ENCODE results near the gene AP2S1.
"Not testable (repeated sequence)": the region's sequence is repeated elsewhere in the genome, so short reads cannot be mapped to it uniquely, and the experiment has no call there.

Gene AP2S1

DNA sequence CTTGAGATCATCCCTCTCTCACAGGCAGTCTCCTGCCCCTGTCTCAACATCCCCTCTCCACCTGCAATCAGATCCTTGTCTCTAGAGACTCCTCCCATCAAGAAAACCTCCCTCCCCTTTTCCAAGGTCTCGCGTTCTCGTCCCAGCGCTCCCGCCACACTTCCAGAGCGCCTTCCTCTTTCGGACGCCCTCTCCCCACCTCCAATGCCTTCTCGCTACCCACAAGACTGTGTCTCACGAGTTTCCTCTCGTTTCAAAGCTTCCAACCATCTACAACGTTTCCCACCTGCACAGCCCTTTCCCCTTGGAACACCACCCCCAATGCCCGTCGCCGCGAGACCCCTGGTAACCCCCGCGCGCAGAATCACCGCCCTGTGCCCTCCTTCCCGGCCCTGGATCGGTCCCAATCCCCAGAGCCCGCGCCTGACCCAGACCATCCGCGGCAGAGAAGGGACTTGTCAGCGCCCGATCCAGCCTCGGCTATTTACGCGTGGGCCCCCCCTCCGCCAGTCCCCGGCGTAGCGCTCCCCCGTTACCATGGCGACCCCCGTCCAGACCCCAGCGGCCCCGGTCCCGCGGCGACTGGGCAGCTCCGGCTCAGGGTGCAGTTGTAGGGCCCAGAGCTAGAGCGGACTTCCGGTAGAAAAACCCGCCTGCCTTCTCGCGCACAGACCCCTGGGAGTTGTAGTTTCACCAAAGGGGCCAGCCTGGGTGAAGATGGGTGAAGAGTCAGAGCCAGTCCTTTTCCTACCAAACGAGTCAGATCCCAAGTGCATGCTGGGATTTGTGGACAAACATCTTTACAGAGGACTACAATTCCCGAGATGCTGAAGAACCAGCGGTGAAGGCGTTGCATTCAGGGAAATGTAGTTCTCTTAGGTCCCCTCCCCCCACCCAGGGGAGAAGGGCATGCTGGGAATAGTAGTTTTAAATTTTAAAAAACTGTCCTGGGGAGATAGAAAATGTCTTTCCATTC lies at the start of gene AP2S1:
Gene AP2S1, minus strand, starts transcription at position 619 of the 976 bp plus-strand sequence. Its CDS starts 80 bp downstream, at position 539.
- DNase-seq: peak; percentile 98

DNA sequence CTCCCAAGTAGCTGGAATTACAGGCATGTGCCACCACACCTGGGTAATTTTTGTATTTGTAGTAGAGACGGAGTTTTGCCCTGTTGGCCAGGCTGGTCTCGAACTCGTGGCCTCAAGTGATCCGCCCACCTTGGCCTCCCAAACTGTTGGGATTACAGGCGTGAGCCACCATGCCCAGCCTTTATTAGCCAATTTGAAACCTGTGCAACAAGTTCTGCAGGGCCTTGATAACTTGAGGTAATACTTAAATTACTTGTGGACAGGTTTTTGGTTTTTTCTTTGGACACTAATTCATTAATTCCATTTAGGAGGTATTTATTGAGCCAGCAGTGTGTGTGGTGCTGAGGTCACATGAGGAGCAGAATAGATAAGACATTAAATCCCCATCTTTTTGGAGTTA lies 49.7 kb upstream of the AP2S1 start:
- no peak for DNase-seq

DNA sequence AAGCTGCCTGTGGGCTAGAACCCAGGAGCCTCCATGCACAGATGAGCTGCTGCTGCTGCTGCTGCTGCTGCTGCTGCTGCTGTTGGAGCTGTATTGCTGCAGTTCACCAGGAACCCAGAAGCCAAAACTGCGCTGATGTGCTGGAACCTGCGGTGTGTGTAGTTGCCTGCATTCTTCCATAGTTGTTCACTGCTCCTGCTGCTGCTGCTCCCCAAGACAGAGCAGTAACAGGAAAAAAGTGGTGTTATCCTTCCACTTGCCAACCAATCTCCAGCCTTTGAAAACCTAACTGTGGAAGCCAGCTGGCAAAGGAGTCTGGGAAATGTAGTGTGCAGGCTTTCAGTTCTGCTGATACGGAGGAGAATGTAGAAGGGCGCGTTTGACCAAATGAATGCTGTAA lies 48.1 kb upstream of the AP2S1 start:
- DNase-seq: no peak

DNA sequence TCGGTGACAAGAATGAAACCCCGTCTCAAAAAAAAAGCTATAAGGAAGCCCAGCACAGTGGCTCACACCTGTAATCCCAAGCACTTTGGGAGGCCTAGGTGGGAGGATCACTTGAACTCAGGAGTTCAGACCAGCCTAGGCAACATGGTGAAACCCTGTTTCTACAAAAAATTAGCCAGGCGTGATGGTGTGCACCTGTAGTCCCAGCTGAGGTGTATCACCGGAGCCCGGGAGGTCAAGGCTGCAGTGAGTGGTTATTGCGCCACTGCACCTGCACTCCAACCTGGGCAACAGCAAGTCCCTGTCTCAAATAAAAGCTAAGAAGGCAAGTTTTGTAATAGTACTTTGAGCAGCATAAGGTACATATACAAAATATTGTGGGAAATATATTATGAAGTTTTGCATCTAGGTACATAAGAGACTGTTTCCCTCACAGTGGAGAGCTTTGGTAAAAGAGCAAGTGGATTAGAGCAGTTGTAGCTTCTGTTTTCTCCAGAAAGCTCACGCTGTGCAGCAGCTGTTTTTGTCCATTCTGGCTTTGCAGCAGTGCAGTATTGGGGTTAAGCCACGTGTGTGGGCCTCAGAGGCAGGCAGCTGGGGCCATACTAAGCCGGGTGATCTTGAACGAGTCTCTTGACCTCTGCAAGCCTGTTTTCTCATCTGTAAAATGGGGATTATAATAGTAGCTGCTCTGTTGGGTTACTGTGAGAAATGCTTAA lies 45.6 kb upstream of the AP2S1 start:
- DNase-seq: no peak

DNA sequence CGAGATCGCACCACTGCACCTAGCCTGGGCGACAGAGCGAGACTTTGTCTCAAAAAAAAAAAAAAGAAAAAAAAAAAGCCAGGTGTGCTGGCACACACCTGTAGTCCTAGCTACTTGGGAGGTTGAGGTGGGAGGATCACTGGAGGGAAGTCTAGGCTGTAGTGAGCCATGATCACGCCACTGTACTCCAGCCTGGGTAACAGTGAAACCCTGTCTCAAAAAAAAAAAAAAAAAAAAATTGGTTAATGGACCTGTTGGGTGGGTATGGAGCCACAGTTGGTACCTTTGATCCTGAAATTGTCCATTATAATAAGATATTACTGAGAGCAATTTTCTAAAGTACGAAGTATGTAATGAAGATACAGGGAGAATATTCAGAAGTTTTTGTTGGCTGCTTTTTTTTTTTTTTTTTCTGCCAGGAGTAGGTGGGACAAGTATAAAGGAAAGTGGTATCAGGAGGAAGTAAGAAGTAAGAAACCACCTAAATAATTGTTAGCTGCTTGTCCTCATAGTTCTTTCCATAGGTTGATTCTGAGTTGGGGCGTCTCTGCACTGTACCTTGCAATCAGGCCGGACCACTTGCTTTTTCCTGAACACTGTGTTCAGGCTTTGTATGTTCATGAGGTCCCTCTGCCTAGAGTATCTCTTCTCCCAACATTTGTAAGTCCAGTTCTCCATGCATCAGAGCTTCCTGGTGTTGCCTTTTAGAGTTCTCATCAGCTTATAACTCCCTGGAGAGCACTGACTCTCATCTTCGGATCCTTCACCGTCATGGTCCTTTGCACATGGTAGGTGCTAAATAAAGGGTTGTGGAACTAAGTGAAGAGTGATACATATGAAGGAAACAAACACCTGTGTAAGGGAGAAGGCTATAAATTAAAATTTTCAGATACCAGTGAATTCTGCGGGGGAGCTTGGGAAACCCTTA lies 41.9 kb upstream of the AP2S1 start:
- DNase-seq: no peak

DNA sequence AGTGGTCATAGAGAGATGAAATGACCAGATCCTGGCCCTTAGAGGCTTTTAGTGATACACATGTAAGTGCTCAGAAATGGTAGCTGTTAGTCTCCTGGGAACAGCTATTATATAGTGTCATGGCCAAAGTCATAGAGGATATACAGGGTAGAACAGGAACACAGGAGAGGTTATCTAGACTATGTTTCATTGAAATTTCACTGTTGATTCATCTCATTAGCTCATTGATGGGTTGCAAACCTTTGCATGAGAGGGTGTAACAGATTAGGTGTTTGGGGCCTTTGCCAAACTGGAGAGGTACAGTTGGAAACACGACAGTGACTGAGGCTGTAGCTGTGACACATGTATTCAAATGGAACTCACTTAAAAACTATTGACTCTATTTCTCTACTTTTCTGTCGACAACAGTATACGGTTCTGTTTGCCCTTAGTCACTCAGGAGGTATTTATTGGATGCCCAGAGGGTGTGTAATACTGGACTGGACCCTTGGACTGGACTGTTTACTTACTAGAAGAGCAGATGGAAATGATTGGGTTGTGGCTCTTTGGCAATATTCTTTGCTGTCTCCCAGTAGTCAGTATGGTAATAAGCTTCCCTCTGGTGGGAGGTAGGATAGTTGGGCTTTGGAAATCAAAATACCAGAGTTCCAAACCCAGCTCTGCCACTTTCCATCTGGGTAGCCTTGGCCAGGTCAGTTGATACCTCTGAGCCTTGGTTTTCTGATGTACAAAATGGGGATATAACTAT lies 40.0 kb upstream of the AP2S1 start:
- DNase-seq: no peak

DNA sequence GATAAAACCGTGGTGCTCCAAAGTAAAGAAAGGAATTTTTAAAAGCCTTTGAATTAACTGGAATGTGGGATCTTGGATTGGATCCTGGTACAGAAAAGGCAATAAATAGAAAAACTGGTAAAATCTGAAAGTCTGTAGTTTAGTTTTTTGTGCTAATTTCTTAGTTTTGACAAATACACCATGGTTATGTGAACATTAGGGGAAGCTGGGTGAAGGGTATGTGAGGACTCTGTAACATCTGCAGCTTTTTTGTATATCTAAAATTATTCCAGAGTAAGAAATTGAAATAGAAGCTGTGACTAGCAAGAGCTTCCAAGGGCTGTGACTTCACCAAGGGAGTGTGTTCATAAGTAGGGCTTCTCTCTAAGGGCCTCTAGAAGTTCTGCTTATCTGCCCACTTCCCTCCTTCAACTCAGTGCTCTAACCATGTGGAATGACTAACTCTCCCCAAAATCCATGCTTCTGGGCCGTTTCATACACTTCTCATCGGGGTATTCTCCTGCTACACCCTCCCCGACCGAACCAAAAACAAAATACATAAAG lies 36.7 kb upstream of the AP2S1 start:
- DNase-seq: no peak

DNA sequence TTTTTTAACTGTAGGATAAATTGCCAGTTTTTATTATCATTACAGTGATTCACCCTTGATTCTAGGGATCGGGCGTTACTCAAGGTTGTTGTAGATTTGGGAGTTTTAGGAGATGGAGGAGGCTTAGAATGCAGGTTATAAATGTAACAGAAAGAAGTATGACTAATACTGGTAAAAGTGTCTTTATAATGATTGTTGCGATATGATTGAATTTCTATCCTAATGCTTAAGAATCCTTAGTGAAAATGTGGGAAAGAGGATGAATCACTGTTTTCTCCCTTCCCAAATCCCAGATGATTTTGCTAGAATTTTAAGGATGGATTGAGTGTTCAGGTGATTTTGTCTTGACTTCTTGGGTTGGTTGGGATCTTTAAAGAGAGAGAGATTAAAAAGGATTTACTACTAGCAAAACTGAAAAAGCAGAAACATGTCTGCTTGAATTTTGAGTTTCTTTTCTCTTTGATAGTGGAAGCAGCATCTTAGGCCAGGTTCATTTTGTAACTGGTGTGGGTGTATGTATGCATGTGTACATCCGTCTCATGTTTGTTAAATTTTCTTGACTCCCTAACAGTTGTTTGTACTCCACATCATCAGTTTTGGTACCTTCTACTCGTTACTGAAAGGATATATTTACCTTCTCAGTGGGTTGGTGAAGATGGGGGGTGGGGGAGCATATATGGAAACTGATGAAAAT lies 36.0 kb upstream of the AP2S1 start:
- no peak for DNase-seq

DNA sequence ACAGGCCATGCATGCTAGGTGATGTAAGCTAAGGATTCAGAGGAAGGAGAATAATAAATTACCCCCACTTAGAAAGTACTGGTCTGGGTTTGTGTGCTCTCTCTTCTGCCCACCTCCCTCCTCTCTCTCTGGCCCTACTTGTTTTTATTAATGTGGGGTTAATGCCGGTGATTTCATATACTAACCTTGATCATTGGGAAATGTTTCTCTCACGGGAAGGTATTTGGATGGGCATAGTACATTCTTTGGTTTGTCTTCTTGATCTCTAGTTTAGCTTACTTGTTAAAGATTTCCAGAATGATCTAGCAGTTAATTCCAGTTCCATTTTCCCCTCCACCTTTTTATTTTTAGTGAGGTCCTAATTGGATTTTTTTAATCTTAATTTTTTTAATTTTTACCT lies 34.8 kb upstream of the AP2S1 start:
- no peak for DNase-seq

DNA sequence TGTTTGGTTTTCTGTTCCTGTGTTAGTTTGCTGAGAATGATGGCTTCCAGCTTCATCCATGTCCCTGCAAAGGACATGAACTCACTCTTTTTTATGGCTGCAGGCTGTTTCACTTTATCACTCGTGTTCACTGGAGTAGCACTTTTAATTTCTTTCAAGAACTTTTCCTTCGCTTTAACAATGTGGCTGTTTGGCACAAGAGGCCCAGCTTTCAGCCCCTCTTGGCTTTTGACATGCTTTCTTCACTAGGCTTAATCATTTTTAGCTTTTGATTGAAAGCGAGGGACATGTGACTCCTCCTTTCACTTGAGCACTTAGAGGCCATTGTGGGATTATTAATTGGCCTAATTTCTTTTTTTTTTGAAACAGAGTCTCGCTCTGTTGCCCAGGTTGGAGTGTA lies 32.1 kb upstream of the AP2S1 start:
- DNase-seq: not testable (repeated sequence)

DNA sequence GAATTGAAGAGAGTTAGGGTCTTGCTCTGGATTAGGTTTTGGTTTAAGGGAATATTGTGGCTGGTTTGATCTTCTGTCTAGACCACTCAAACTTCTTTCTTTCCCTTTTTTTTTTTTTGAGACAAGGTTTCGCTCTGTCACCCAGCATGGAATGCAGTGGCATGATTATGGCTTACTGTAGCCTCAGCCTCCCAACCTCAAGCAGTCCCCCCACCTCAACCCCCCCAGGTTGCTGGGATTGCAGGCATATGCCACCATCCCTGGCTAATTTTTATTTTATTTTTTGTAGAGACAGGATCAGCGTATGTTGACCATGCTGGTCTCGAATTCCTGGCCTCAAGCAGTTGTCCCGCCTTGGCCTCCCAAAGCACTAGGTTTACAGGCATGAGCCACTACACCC lies 31.4 kb upstream of the AP2S1 start:
- no peak for DNase-seq

DNA sequence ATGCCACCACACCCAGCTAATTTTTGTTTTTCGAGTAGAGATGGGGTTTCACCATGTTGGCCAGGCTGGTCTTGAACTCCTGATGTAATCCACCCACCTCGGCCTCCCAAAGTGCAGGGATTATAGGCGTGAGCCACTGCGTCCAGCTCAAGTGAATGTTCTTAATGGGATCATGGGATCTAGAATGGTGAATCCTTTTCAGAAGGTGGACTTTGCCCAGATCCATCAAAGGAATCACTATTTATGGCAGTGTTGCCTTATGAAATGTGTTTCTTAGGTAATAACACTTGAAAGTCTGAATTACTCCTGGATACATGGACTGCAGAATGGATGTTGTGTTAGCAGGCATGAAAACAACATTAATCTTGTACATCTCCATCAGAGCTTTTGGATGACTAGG lies 30.4 kb upstream of the AP2S1 start:
- DNase-seq: no peak

DNA sequence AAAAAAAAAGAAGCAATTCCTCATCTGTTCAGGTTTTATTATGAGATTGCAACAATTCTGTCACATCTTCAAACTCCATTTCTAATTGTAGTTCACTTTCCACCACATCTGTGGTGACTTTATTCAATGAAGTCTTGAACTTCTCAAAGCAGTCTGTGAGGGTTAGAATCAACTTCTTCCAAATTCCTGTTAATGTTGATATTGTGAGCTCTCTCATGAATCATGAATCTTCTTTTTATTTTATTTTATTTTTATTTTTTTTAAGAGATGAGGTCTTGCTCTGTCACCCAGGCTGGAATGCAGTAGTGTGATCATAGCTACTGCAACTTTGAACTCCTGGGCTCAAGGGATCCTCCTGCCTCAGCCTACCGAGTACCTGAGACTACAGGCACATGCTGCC lies 29.8 kb upstream of the AP2S1 start:
- no peak for DNase-seq

DNA sequence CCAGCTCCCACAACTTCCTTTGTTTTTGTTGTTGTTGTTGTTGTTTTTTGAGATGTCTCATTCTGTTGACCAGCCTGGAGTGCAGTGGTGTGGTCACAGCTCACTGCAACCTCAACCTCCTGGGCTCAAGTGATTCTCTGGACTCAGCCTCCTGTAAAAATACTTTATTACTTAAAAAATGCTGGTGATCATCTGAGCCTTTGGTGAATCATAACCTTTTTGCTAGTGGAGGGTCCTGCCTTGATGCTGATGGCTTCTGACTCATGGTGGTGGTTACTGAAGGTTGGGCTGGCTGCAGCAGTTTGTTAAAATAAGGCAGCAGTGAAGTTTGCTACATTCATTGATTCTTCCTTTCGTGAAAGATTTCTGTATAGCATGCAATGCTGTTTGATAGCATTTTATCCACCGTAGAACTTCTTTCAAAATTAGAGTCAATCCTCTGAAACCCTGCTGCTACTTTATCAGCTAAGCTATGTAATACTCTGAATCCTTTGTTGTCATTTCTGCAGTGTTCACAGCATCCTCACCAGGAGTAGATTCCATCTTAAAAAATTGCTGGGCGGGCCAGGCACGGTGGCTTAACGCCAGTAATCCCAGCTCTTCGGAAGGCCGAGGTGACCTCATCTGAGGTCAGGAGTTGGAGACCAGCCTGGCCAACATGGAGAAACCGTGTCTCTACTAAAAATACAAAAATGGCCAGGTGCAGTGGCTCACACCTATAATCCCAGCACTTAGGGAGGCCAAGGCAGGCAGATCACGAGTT lies 28.1 kb upstream of the AP2S1 start:
- DNase-seq: no peak

DNA sequence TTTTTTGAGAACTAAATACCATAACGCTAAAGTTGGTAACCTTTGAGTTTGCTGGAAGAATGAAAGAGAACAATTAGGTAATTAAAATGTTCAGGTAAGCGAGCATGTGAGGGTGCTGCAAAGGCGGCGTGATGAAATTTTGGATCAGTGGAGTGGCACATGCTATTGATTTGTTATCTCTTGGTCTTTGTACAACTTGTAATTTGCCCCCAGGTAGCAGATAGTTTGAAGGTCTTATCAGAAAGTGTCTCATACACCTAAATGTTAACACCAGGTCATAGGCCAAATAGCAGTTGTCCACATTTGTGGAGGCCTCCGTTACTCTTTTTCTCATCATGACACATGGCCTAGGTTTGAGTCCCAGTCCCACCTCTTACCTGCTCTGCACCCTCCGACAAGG lies 25.0 kb upstream of the AP2S1 start:
- DNase-seq: no peak

DNA sequence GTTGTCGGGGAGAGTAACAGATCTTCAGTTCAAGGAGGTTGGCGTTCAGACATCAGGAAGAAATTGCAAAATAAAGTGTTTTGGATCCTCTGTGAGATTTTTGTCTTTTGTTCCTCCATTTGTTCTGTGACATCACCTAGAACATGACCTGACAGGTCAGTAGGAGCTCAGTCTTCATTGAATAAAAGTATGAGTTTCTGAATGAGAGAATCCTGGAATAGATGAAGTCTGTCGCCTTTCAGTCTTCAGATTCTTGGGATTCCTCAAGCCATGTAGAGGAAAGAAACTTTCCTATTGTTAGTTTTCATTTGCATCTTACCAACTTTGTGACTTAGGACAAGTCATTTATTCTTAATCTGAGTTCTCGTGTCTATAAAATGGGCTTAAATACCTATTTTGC lies 24.6 kb upstream of the AP2S1 start:
- no peak for DNase-seq

DNA sequence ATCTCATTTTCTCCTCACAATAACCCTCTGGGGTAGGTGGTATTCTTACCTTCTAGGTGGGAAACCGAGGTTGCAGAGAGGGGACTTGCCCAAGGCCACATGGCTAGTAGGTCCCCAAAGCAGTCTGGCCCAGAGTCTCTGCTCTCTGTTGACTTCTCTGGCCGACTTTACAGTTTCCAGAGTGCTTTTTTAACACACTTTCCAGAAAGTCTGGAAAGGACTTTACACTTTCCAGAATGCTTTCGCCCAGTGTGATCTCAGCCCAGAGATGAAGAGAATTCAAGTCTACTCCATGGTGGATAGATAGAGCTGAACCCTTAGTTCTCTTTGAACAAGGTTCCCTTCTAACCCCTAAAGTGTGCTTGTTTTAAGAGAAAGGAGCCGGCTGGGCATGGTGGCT lies 22.3 kb upstream of the AP2S1 start:
- no peak for DNase-seq

DNA sequence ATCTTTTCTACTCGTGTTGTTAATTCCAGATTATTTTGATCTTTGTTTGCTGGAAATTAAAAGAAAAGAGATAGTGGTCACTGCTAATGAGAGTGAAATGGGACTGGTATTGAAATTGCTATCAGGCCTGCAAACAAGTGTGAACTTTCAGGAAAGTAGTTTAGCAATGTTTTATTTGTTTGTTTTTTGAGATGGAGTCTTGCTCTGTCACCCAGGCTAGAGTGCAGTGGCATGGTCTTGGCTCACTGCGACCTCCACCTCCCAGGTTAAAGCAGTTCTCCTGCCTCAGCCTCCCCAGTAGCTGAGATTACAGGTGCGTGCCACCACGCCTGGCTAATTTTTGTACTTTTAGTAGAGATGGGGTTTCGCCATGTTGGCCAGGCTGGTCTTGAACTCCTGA lies 20.5 kb upstream of the AP2S1 start:
- DNase-seq: not testable (repeated sequence)

DNA sequence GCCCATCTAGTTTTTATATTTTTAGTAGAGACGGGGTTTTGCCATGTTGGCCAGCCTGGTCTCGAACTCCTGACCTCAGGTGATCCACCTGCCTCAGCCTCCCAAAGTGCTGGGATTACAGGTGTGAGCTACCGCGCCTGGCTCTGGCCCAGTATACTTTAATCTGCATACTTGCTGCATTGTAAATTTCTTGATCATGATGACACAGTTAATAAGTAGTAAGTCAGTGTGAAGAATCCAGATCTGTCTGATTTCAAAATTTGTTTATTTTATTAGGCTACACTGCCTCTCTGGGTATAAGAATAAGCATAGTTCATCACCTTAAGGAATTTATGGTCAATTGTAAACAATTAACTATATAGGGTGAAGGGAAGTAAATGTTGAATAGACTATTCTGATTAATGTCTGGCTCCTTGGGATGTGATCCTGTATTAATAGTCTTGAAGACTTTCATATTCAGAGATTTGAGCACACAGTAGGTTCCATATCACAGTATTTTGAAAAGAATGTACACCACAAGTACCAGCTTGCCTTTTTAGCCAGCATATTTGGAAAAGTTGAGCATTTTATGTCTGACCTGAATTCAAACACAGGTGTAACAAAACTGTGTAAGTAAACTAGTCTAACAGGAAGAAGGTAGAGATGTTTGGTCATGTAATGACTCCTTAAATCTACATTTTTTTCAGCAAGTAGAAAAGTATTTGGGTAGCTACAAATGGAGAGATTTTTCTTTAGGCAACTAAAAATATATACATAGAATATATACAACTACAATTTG lies 17.6 kb upstream of the AP2S1 start:
- no peak for DNase-seq

DNA sequence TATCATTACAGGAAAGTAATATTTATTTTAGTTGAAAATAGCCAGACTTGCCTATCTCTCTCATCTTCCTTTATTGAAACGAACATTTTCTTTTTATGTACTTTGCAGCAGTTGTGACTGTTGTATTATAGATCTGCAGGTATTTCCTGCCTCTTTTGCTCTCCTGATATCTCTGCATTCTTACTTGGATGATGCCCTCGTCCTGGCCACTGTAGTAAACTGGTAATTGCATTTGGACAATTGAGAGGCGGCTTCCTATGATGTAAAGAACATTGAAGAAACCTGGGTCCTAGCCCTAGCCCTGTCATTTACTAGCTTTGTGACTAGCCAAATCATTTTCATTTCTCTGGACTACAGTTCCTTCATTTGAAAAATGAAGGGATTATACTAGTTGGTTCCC lies 16.5 kb upstream of the AP2S1 start:
- DNase-seq: no peak

Measured in CD4-positive, alpha-beta T cell treated with Interleukin-17A for 1 hour (primary cell).